CD8-positive, alpha-beta memory T cell (primary cell): ENCODE measurements around the gene MADCAM1. TPM values are rescaled to one million over a fixed set of nuclear protein-coding genes. Genes with fewer than 3 reads are reported as not detected.

ENCODE experiments used
- CTCF ChIA-PET: fragments of 350-600 bp; sonication (Branson Sonifier 250); formaldehyde crosslinking; loops from one replicate; lab custom pipeline; 2021; ENCODE audit warnings: antibody characterized with exemption; lab: Charles Lee
- POLR2A ChIA-PET: fragments of 350-600 bp; sonication (Branson Sonifier 250); formaldehyde crosslinking; loops from one replicate; lab custom pipeline; 2021; ENCODE audit warnings: antibody characterized with exemption; lab: Charles Lee
- DNase-seq, 5 donors: peaks; one replicate each; pipeline versions ENCODE4 v3.0.0 to v3.0.0-alpha.2; 2020 to 2022; ENCODE audit warnings: mixed read lengths in 1 of 5
- H3K27ac ChIP-seq: one replicate; pipeline ENCODE4 v1.7.0; 2013; ENCODE audit warnings: low read depth, mild to moderate bottlenecking, low read length, moderate library complexity
- H3K27me3 ChIP-seq: 2 replicates; pipeline ENCODE4 v1.7.0; 2013; ENCODE audit warnings: low read length, mild to moderate bottlenecking; ENCODE audit not compliant: insufficient read depth, poor library complexity, severe bottlenecking
- H3K36me3 ChIP-seq: 2 replicates; pipeline ENCODE4 v1.7.0; 2013; ENCODE audit warnings: mild to moderate bottlenecking, low read length, moderate library complexity; ENCODE audit not compliant: insufficient read depth
- H3K4me1 ChIP-seq: 2 replicates; pipeline ENCODE4 v1.7.0; 2013; ENCODE audit warnings: mild to moderate bottlenecking, low read length, moderate library complexity; ENCODE audit not compliant: insufficient read depth
- H3K4me3 ChIP-seq: 2 replicates; pipeline ENCODE4 v1.7.0; 2013; ENCODE audit warnings: mild to moderate bottlenecking, low read length
- H3K9me3 ChIP-seq: 2 replicates; pipeline ENCODE4 v1.7.0; 2013; ENCODE audit warnings: mild to moderate bottlenecking, low read length
- H3K27ac Mint-ChIP-seq, 8 donors: one replicate each; pipeline ENCODE4 v1.8.0; 2020 to 2021; ENCODE audit warnings: mixed read lengths in 8 of 8, mild to moderate bottlenecking in 6 of 8, inconsistent platforms in 3 of 8, moderate library complexity in 3 of 8
- H3K27me3 Mint-ChIP-seq, 2 donors: one replicate each; pipeline ENCODE4 v1.8.0; 2020 to 2021; ENCODE audit warnings: mixed read lengths in 2 of 2, mild to moderate bottlenecking in 1 of 2, moderate library complexity in 1 of 2
- H3K36me3 Mint-ChIP-seq, 3 donors: one replicate each; pipeline ENCODE4 v1.8.0; 2020 to 2021; ENCODE audit warnings: mixed read lengths in 3 of 3, inconsistent platforms in 1 of 3, mild to moderate bottlenecking in 1 of 3
- H3K4me1 Mint-ChIP-seq, 3 donors: one replicate each; pipeline ENCODE4 v1.8.0; 2020 to 2021; ENCODE audit warnings: mixed read lengths in 3 of 3, inconsistent platforms in 1 of 3, mild to moderate bottlenecking in 1 of 3
- H3K4me3 Mint-ChIP-seq, 7 donors: one replicate each; pipeline ENCODE4 v1.8.0; 2020 to 2021; ENCODE audit warnings: mixed read lengths in 7 of 7, mild to moderate bottlenecking in 6 of 7, moderate library complexity in 4 of 7, inconsistent platforms in 2 of 7
- H3K9me3 Mint-ChIP-seq, 5 donors: one replicate each; pipeline ENCODE4 v1.8.0; 2020 to 2022; ENCODE audit warnings: mixed read lengths in 5 of 5, mild to moderate bottlenecking in 3 of 5, moderate library complexity in 2 of 5, inconsistent platforms in 1 of 5
- polyA plus RNA-seq: library from polyadenylated mRNA; unstranded; fragments of 300-500 nt; fragmentation: Illumina TruSeq; gene quantifications from one replicate; pipeline ENCODE4 v1.2.3, GENCODE V29; 2021
- total RNA-seq, 2 experiments: library from RNA; stranded (reverse); gene quantifications; one replicate each; pipeline ENCODE4 v1.2.3, GENCODE V29; 2021

MADCAM1 gene
- total and polyA plus RNA-seq, 3 experiments from 2014 or later: 0.12 to 0.44 (median 0.33) TPM

GRCh38 chr19:536881-537404 is 40.7 kb downstream of the MADCAM1 start:
- Histone ChIP-seq H3K9me3 (no peaks in the 10 kb centered on the region), H3K4me3 (no peak overlapping the region), H3K36me3 (peaks cover 5% of the 10 kb centered on the region), H3K27ac (no peak overlapping the region), H3K27me3 (no peaks in the 10 kb centered on the region), H3K4me1 (peaks cover 16% of the 10 kb centered on the region)
- CTCF ChIA-PET: interaction anchor here (1.7 kb wide), 1 partner anchor 47 kb away, joined by 3 read pairs; no protein-coding TSS in a partner anchor
- POLR2A ChIA-PET: no interaction called here
- no peak for DNase-seq
- H3K9me3 Mint-ChIP-seq: no peaks in the 10 kb centered on the region
- peak overlapping the region in 1 of 7 donors; percentile 44 for H3K4me3 Mint-ChIP-seq
- H3K27ac Mint-ChIP-seq: no peak overlapping the region
- peaks cover 0 to 37% (median 3%) of the 10 kb centered on the region in 3 donors for H3K36me3 Mint-ChIP-seq
- H3K27me3 Mint-ChIP-seq: no peaks in the 10 kb centered on the region
- peaks cover 9 to 23% (median 16%) of the 10 kb centered on the region in 3 donors for H3K4me1 Mint-ChIP-seq

- peak overlapping the region in 2 of 8 donors; percentile 17 to 80 for H3K27ac Mint-ChIP-seq
- H3K27me3 Mint-ChIP-seq: peaks cover 0 to 6% of the 10 kb centered on the region in 2 donors
Measured at GRCh38 chr19:538641-539428, 42.5 kb downstream of the MADCAM1 start.

DNA sequence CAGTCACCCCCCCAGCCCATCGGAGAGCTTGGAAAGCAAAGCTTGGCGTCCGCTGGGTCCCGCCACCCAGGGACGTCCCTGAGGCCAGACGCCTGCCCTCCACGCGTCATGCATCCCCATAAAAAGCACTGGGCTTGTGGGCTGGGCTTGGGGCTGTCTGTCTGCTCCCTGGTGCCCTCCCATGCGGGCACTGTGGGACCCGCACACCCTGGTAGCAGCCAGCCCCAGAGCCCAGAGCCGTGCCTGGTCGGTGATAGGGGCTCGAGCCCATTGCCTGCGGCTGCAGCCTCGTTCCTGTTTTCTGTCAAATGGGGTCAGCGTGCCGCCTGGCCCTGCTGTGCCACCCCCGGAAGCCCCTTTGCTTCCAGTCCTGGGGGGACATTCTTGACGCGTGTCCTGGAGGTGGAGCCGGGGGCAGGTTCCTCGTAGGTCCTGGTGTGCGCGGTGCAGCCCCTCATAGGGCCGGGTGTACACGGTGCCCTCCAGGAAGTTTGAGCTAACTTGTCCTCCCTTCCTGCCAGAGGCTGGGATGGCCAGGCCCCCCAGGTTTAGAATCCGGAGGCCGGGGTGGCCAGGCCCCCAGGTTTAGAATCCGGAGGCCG is 43.2 kb downstream of the MADCAM1 start:
- peaks cover 5% of the 10 kb centered on the region for H3K36me3 ChIP-seq
- H3K36me3 Mint-ChIP-seq: peaks cover 0 to 50% (median 3%) of the 10 kb centered on the region in 3 donors
- CTCF ChIA-PET: no interaction called here

More at GRCh38 chr19:538641-539428, 42.5 kb downstream of the MADCAM1 start:
- peaks cover 5% of the 10 kb centered on the region for H3K36me3 ChIP-seq
- H3K4me1 Mint-ChIP-seq: peaks cover 8 to 19% (median 14%) of the 10 kb centered on the region in 3 donors
- peak overlapping the region in 1 of 7 donors; percentile 54 for H3K4me3 Mint-ChIP-seq
- H3K27me3 ChIP-seq: no peaks in the 10 kb centered on the region
- peak in 1 of 5 donors; percentile 43 for DNase-seq
- ChIA-PET POLR2A (interaction anchor here (0.6 kb wide), 1 partner anchor 9 kb away, joined by 4 read pairs; no protein-coding TSS in a partner anchor), CTCF (no interaction called here)
- H3K4me3 ChIP-seq: no peak overlapping the region
- no peak overlapping the region for H3K27ac ChIP-seq
- no peaks in the 10 kb centered on the region for H3K9me3 ChIP-seq
- H3K9me3 Mint-ChIP-seq: no peaks in the 10 kb centered on the region
- peaks cover 13% of the 10 kb centered on the region for H3K4me1 ChIP-seq
- peaks cover 0 to 45% (median 3%) of the 10 kb centered on the region in 3 donors for H3K36me3 Mint-ChIP-seq

GRCh38 chr19:540867-541637 is 44.8 kb downstream of the MADCAM1 start:
- Histone ChIP-seq H3K27ac (no peak overlapping the region), H3K9me3 (no peaks in the 10 kb centered on the region), H3K36me3 (peaks cover 5% of the 10 kb centered on the region), H3K27me3 (no peaks in the 10 kb centered on the region), H3K4me1 (peaks cover 17% of the 10 kb centered on the region), H3K4me3 (no peak overlapping the region)
- peak in 1 of 5 donors; percentile 44 for DNase-seq
- peaks cover 0 to 49% (median 3%) of the 10 kb centered on the region in 3 donors for H3K36me3 Mint-ChIP-seq
- H3K9me3 Mint-ChIP-seq: no peaks in the 10 kb centered on the region
- CTCF ChIA-PET: no interaction called here
- H3K27ac Mint-ChIP-seq: peak overlapping the region in 1 of 8 donors; percentile 32
- peaks cover 19 to 23% (median 19%) of the 10 kb centered on the region in 3 donors for H3K4me1 Mint-ChIP-seq
- POLR2A ChIA-PET: interaction anchor here (1.4 kb wide), 1 partner anchor 9 kb away, joined by 5 read pairs; the partner anchor contains the start of gene CDC34
- peaks cover 0 to 6% of the 10 kb centered on the region in 2 donors for H3K27me3 Mint-ChIP-seq
- no peak overlapping the region for H3K4me3 Mint-ChIP-seq

More for the DNA sequence above, 43.2 kb downstream of the MADCAM1 start:
- H3K9me3 Mint-ChIP-seq: no peaks in the 10 kb centered on the region
- no peak overlapping the region for H3K27ac ChIP-seq
- peaks cover 11% of the 10 kb centered on the region for H3K4me1 ChIP-seq
- H3K27ac Mint-ChIP-seq: no peak overlapping the region
- H3K9me3 ChIP-seq: no peaks in the 10 kb centered on the region
- peaks cover 0 to 6% of the 10 kb centered on the region in 2 donors for H3K27me3 Mint-ChIP-seq
- no peak overlapping the region for H3K4me3 ChIP-seq
- POLR2A ChIA-PET: interaction anchor here (0.6 kb wide), 1 partner anchor 10 kb away, joined by 4 read pairs; no protein-coding TSS in a partner anchor
- H3K27me3 ChIP-seq: no peaks in the 10 kb centered on the region
- H3K4me3 Mint-ChIP-seq: no peak overlapping the region
- DNase-seq: no peak
- peaks cover 13 to 21% (median 15%) of the 10 kb centered on the region in 3 donors for H3K4me1 Mint-ChIP-seq

DNA sequence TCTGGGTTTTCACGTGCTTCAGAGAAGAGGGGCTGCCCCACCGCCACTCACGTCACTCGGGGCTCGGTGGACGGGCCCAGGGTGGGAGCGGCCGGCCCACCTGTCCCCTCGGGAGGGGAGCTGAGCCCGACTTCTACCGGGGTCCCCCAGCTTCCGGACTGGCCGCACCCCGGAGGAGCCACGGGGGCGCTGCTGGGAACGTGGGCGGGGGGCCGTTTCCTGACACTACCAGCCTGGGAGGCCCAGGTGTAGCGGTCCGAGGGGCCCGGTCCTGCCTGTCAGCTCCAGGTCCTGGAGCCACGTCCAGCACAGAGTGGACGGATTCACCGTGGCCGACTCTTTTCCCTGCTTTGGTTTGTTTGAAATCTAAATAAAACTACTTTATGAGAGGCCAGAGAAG is 45.4 kb downstream of the MADCAM1 start:
- no peaks in the 10 kb centered on the region for H3K27me3 ChIP-seq
- H3K4me3 ChIP-seq: no peak overlapping the region
- Mint-ChIP-seq H3K27ac (peak overlapping the region in 1 of 8 donors; percentile 32), H3K27me3 (peaks cover 0 to 6% of the 10 kb centered on the region in 2 donors), H3K4me1 (peaks cover 19 to 23% (median 19%) of the 10 kb centered on the region in 3 donors), H3K36me3 (peaks cover 0 to 44% (median 3%) of the 10 kb centered on the region in 3 donors), H3K9me3 (no peaks in the 10 kb centered on the region), H3K4me3 (no peak overlapping the region)
- peaks cover 17% of the 10 kb centered on the region for H3K4me1 ChIP-seq
- DNase-seq: peak in 1 of 5 donors; percentile 37
- ChIA-PET POLR2A (interaction anchor here (1.4 kb wide), 1 partner anchor 10 kb away, joined by 5 read pairs; the partner anchor contains the start of gene CDC34), CTCF (interaction anchor here (1.3 to 3.8 kb wide), 2 partner anchors 9 to 42 kb away, joined by 3 to 22 read pairs; partner anchors contain the start of gene CDC34)
- H3K27ac ChIP-seq: no peak overlapping the region
- H3K36me3 ChIP-seq: no peaks in the 10 kb centered on the region
- no peaks in the 10 kb centered on the region for H3K9me3 ChIP-seq

DNA sequence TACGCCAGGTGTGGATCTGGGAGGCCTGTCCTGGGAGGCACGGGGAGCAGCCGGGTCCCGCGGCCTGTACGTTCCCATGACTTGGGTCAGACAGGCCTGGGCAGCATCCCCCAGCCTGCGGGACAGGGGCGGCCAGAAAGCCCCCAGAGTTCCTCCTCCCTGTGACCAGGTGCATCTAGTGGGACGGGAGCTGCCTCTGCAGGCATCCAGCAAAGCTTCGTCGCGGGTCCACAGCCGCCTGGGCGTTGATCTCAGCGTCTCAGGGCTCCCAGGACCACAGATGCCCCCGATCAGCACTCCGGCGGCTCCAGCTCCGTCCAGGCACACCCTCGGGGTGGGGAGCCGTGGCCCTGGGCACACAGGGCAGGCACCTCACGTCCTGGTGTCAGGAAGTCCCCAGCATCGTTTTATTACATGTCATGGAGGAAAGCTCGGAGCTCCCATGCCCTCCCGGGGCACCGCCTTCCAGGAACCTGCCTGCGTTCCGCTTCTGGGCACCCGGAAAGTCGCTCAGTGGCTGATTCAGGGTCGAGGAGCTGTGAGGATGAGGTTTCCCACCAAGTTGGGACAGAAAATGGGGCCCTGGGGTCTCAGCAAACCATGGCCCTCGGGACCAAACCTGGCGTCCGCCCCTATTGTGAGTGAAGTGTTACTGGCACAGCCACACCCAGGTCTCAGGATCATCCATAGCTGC is 46.0 kb downstream of the MADCAM1 start:
- Histone ChIP-seq H3K4me1 (peaks cover 17% of the 10 kb centered on the region), H3K4me3 (no peak overlapping the region), H3K27ac (no peak overlapping the region), H3K9me3 (no peaks in the 10 kb centered on the region), H3K27me3 (no peaks in the 10 kb centered on the region), H3K36me3 (peaks cover under 1% of the 10 kb centered on the region)
- Mint-ChIP-seq H3K27ac (peak overlapping the region in 5 of 8 donors; percentile 4 to 98 (median 92)), H3K4me3 (no peak overlapping the region), H3K27me3 (peaks cover 0 to 6% of the 10 kb centered on the region in 2 donors), H3K36me3 (peaks cover 0 to 44% (median 3%) of the 10 kb centered on the region in 3 donors), H3K9me3 (no peaks in the 10 kb centered on the region), H3K4me1 (peaks cover 19 to 27% (median 19%) of the 10 kb centered on the region in 3 donors)
- peak in 1 of 5 donors; percentile 46 for DNase-seq
- POLR2A ChIA-PET: interaction anchor here (1.4 kb wide), 1 partner anchor 10 kb away, joined by 5 read pairs; the partner anchor contains the start of gene CDC34
- CTCF ChIA-PET: interaction anchor here (1.0 to 3.8 kb wide), 3 partner anchors 10 to 42 kb away, joined by 3 to 22 read pairs (median 5); partner anchors contain the start of gene CDC34
